ENCODE results near the gene ZNF503.
"Not testable (repeated sequence)": the region's sequence is repeated elsewhere in the genome, so short reads cannot be mapped to it uniquely, and the experiment has no call there.

ZNF503 gene

GRCh38 chr10:75375838-75376237, 25.7 kb downstream of the ZNF503 start:
- no peaks in the 10 kb centered on the region for H3K9me3 ChIP-seq
- no peak overlapping the region for H3K27ac ChIP-seq
- peaks cover 0 to 3% of the 10 kb centered on the region in 2 experiments for H3K4me1 ChIP-seq (ENCODE audit: control insufficient read depth in 1 of 2, insufficient read depth in 1 of 2, low read depth in 1 of 2, low read length in 1 of 2)
- H3K36me3 ChIP-seq = no peaks in the 10 kb centered on the region
- no peak for TF ChIP-seq CTCF (IDR thresholded peaks at IDR 0.05)
- peaks cover 10% of the 10 kb centered on the region for H3K27me3 ChIP-seq
- no peak overlapping the region for H3K4me3 ChIP-seq (ENCODE audit: low read depth in 1 of 2, low read length in 1 of 2)

- no peak for TF ChIP-seq CTCF (IDR thresholded peaks at IDR 0.05)
- Histone ChIP-seq H3K27ac (no peak overlapping the region), H3K4me1 (ENCODE audit: control insufficient read depth in 1 of 2, insufficient read depth in 1 of 2, low read depth in 1 of 2, low read length in 1 of 2) (peaks cover 0 to 3% of the 10 kb centered on the region in 2 experiments), H3K36me3 (no peaks in the 10 kb centered on the region), H3K9me3 (no peaks in the 10 kb centered on the region), H3K4me3 (ENCODE audit: low read depth in 1 of 2, low read length in 1 of 2) (no peak overlapping the region), H3K27me3 (peaks cover 25% of the 10 kb centered on the region)
These were observed 30.6 kb downstream of the ZNF503 start for GRCh38 chr10:75371010-75371409.

GRCh38 chr10:75369838-75370237, 31.7 kb downstream of the ZNF503 start:
- not testable (repeated sequence) for H3K27ac ChIP-seq; H3K9me3 ChIP-seq; H3K36me3 ChIP-seq; H3K4me3 ChIP-seq (ENCODE audit: low read depth in 1 of 2, low read length in 1 of 2); H3K4me1 ChIP-seq (ENCODE audit: control insufficient read depth in 1 of 2, insufficient read depth in 1 of 2, low read depth in 1 of 2, low read length in 1 of 2)
- peaks cover 29% of the 10 kb centered on the region for H3K27me3 ChIP-seq

- Histone ChIP-seq H3K27me3 (peaks cover 28% of the 10 kb centered on the region), H3K9me3 (no peaks in the 10 kb centered on the region), H3K27ac (no peak overlapping the region), H3K4me1 (ENCODE audit: control insufficient read depth in 1 of 2, insufficient read depth in 1 of 2, low read depth in 1 of 2, low read length in 1 of 2) (no peaks in the 10 kb centered on the region), H3K4me3 (ENCODE audit: low read depth in 1 of 2, low read length in 1 of 2) (no peak overlapping the region), H3K36me3 (no peaks in the 10 kb centered on the region)
- no peak for TF ChIP-seq CTCF (IDR thresholded peaks at IDR 0.05)
These were observed 33.7 kb downstream of the ZNF503 start for GRCh38 chr10:75367901-75368300.

GRCh38 chr10:75367021-75367487, 34.5 kb downstream of the ZNF503 start:
- TF ChIP-seq CTCF (IDR thresholded peaks at IDR 0.05) = no peak
- H3K36me3 ChIP-seq = no peaks in the 10 kb centered on the region
- H3K9me3 ChIP-seq = no peaks in the 10 kb centered on the region
- H3K4me1 ChIP-seq (ENCODE audit: control insufficient read depth in 1 of 2, insufficient read depth in 1 of 2, low read depth in 1 of 2, low read length in 1 of 2) = no peaks in the 10 kb centered on the region
- H3K27ac ChIP-seq = no peak overlapping the region
- H3K4me3 ChIP-seq (ENCODE audit: low read depth in 1 of 2, low read length in 1 of 2) = no peak overlapping the region
- peaks cover 20% of the 10 kb centered on the region for H3K27me3 ChIP-seq

GRCh38 chr10:75363431-75363830, 38.1 kb downstream of the ZNF503 start:
- TF ChIP-seq CTCF (IDR thresholded peaks at IDR 0.05) = no peak

GRCh38 chr10:75359876-75360275, 41.7 kb downstream of the ZNF503 start:
- not testable (repeated sequence) for H3K9me3 ChIP-seq; H3K36me3 ChIP-seq; H3K27me3 ChIP-seq; H3K4me3 ChIP-seq (ENCODE audit: low read depth in 1 of 2, low read length in 1 of 2); H3K27ac ChIP-seq
- H3K4me1 ChIP-seq (ENCODE audit: control insufficient read depth in 1 of 2, insufficient read depth in 1 of 2, low read depth in 1 of 2, low read length in 1 of 2) = peaks cover 11 to 14% of the 10 kb centered on the region in 2 experiments

More at GRCh38 chr10:75363431-75363830, 38.1 kb downstream of the ZNF503 start:
- no peak overlapping the region for H3K4me3 ChIP-seq (ENCODE audit: low read depth in 1 of 2, low read length in 1 of 2)
- H3K36me3 ChIP-seq = no peaks in the 10 kb centered on the region
- no peaks in the 10 kb centered on the region for H3K9me3 ChIP-seq
- peaks cover 19% of the 10 kb centered on the region for H3K27me3 ChIP-seq
- peaks cover 11 to 14% of the 10 kb centered on the region in 2 experiments for H3K4me1 ChIP-seq (ENCODE audit: control insufficient read depth in 1 of 2, insufficient read depth in 1 of 2, low read depth in 1 of 2, low read length in 1 of 2)
- H3K27ac ChIP-seq = no peak overlapping the region
